Measurements from ENCODE around the gene TSSC4.

Gene TSSC4

GRCh38 chr11:2431395-2431794, 30.8 kb downstream of the TSSC4 start:
- no peak for DNase-seq (ENCODE audit: low read depth in 1 of 2, low spot score in 1 of 2)
- no peak for TF ChIP-seq REST (IDR thresholded peaks at IDR 0.05; ENCODE audit: insufficient replicate concordance, low read depth)
- TF ChIP-seq CTCF (IDR thresholded peaks at IDR 0.05; ENCODE audit: insufficient read depth, low read length): no peak
- TF ChIP-seq POLR2AphosphoS5 (IDR thresholded peaks at IDR 0.05; ENCODE audit: low read depth): no peak
- TF ChIP-seq GABPA (IDR thresholded peaks at IDR 0.05; ENCODE audit: low read depth): no peak
- no peak for TF ChIP-seq SPI1 (IDR thresholded peaks at IDR 0.05; ENCODE audit: borderline replicate concordance, low read depth)
- no peaks in the 10 kb centered on the region for H3K27me3 ChIP-seq (ENCODE audit: insufficient read depth, poor library complexity, severe bottlenecking)
- H3K4me3 ChIP-seq (replicated peaks; ENCODE audit: insufficient read depth, low read length): no peak overlapping the region
- H3K27ac ChIP-seq (replicated peaks): no peak overlapping the region

- no peak for TF ChIP-seq GABPA (IDR thresholded peaks at IDR 0.05; ENCODE audit: low read depth)
- Histone ChIP-seq H3K27ac (replicated peaks) (no peak overlapping the region), H3K27me3 (ENCODE audit: insufficient read depth, poor library complexity, severe bottlenecking) (no peaks in the 10 kb centered on the region), H3K4me3 (replicated peaks; ENCODE audit: insufficient read depth, low read length) (no peak overlapping the region)
- no peak for DNase-seq (ENCODE audit: low read depth in 1 of 2, low spot score in 1 of 2)
Measured at GRCh38 chr11:2432171-2432621, 31.6 kb downstream of the TSSC4 start.

- no peak overlapping the region for H3K27ac ChIP-seq (replicated peaks)
- DNase-seq (ENCODE audit: low read depth in 1 of 2, low spot score in 1 of 2): no peak
- no peaks in the 10 kb centered on the region for H3K27me3 ChIP-seq (ENCODE audit: insufficient read depth, poor library complexity, severe bottlenecking)
- TF ChIP-seq REST (IDR thresholded peaks at IDR 0.05; ENCODE audit: insufficient replicate concordance, low read depth): no peak
- no peak for TF ChIP-seq POLR2AphosphoS5 (IDR thresholded peaks at IDR 0.05; ENCODE audit: low read depth)
- TF ChIP-seq CTCF (IDR thresholded peaks at IDR 0.05; ENCODE audit: insufficient read depth, low read length): no peak
- no peak for TF ChIP-seq GABPA (IDR thresholded peaks at IDR 0.05; ENCODE audit: low read depth)
- no peak for TF ChIP-seq SPI1 (IDR thresholded peaks at IDR 0.05; ENCODE audit: borderline replicate concordance, low read depth)
- H3K4me3 ChIP-seq (replicated peaks; ENCODE audit: insufficient read depth, low read length): no peak overlapping the region
Measured at GRCh38 chr11:2432628-2433071, 32.1 kb downstream of the TSSC4 start.

- Histone ChIP-seq H3K27ac (replicated peaks) (no peak overlapping the region), H3K27me3 (ENCODE audit: insufficient read depth, poor library complexity, severe bottlenecking) (no peaks in the 10 kb centered on the region), H3K4me3 (replicated peaks; ENCODE audit: insufficient read depth, low read length) (no peak overlapping the region)
- TF ChIP-seq REST (IDR thresholded peaks at IDR 0.05; ENCODE audit: insufficient replicate concordance, low read depth) (no peak), CTCF (IDR thresholded peaks at IDR 0.05; ENCODE audit: insufficient read depth, low read length) (no peak), POLR2AphosphoS5 (IDR thresholded peaks at IDR 0.05; ENCODE audit: low read depth) (no peak), SPI1 (IDR thresholded peaks at IDR 0.05; ENCODE audit: borderline replicate concordance, low read depth) (no peak), GABPA (IDR thresholded peaks at IDR 0.05; ENCODE audit: low read depth) (no peak)
- DNase-seq (ENCODE audit: low read depth in 1 of 2, low spot score in 1 of 2): no peak
Measured at GRCh38 chr11:2433106-2433925, 32.8 kb downstream of the TSSC4 start.

All from HL-60 (cell line).